Hepatocyte (in vitro differentiated cells): ENCODE measurements around the gene CTBP2.

Experiments
- CTCF ChIP-seq: fragments of 200-600 bp; sonication (generic); IDR thresholded peaks from 2 replicates; pipeline ENCODE4 v1.5.1; 2016; ENCODE audit warnings: antibody characterized with exemption, mild to moderate bottlenecking; ENCODE audit not compliant: poor library complexity
- EZH2 ChIP-seq: fragments of 200-600 bp; sonication (generic); IDR thresholded peaks from 2 replicates; pipeline ENCODE4 v1.6.1; 2016; ENCODE audit warnings: antibody characterized with exemption, mild to moderate bottlenecking, borderline replicate concordance
- EZH2phosphoT487 ChIP-seq: fragments of 200-600 bp; sonication (generic); IDR thresholded peaks from one replicate; pipeline ENCODE4 v1.6.1; 2018; ENCODE audit warnings: antibody characterized with exemption, mild to moderate bottlenecking, low read depth, moderate library complexity; ENCODE audit not compliant: unreplicated experiment, severe bottlenecking

GRCh38 chr10:125137601-125138438 lies 22.5 kb downstream of the CTBP2 start:
- TF ChIP-seq CTCF = no peak
- no peak for TF ChIP-seq EZH2phosphoT487
- no peak for TF ChIP-seq EZH2
